Mucosa of rectum (tissue), 2 donors: ENCODE data around the gene GEMIN7.
A peak's percentile ranks its signal among the peaks of the same experiment; 100 is the strongest.

ENCODE experiments used
- H3K27ac ChIP-seq, 2 donors: one replicate each; pipeline ENCODE4 v1.7.0; 2013; ENCODE audit warnings: inconsistent platforms in 2 of 2, low read depth in 2 of 2, low read length in 2 of 2
- H3K27me3 ChIP-seq, 2 donors: one replicate each; pipeline ENCODE4 v1.7.0; 2013; ENCODE audit warnings: low read length in 2 of 2; ENCODE audit not compliant: control insufficient read depth in 2 of 2, insufficient read depth in 2 of 2
- H3K36me3 ChIP-seq, 2 donors: one replicate each; pipeline ENCODE4 v1.7.0; 2013; ENCODE audit warnings: low read length in 2 of 2; ENCODE audit not compliant: control insufficient read depth in 2 of 2, insufficient read depth in 2 of 2
- H3K4me1 ChIP-seq, 2 donors: one replicate each; pipeline ENCODE4 v1.7.0; 2013; ENCODE audit warnings: low read length in 2 of 2, mild to moderate bottlenecking in 1 of 2; ENCODE audit not compliant: control insufficient read depth in 2 of 2, insufficient read depth in 2 of 2
- H3K4me3 ChIP-seq, 2 donors: one replicate each; pipeline ENCODE4 v1.7.0; 2013; ENCODE audit warnings: low read length in 2 of 2
- H3K9ac ChIP-seq, 2 donors: one replicate each; pipeline ENCODE4 v1.7.0; 2013; ENCODE audit warnings: low read length in 2 of 2, low read depth in 1 of 2, mild to moderate bottlenecking in 1 of 2
- H3K9me3 ChIP-seq, 2 donors: one replicate each; pipeline ENCODE4 v1.7.0; 2013; ENCODE audit warnings: low read length in 2 of 2; ENCODE audit not compliant: control insufficient read depth in 2 of 2
- donor health status: healthy.
- donor health status: Normal muscosa, but diverticular disease.

Gene GEMIN7

DNA sequence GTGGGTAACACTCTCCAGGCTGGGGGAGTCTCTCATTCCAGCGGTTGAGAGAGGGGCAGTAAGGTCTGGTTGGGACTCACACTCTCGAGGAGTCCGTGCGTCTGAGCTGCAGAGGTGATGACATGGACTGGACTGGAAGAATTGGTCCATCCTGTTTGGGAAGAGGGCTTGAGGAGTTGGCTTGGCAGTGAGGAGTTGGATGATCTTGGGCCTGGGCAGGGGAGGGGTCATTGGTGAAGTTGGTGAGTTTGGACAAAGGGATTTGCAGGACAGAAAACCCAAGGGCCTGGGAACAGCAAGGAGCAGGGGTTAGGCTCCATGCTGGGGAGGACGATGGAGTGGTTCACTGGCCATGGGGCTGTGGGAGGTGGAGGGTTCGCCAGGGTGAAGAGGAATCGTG is 17.6 kb downstream of the GEMIN7 start:
- no peak overlapping the region for H3K9ac ChIP-seq
- H3K36me3 ChIP-seq: peaks cover 0 to 2% of the 10 kb centered on the region in 2 donors
- no peak overlapping the region for H3K27ac ChIP-seq
- H3K4me1 ChIP-seq: peaks cover 37 to 44% of the 10 kb centered on the region in 2 donors
- H3K4me3 ChIP-seq: no peak overlapping the region
- H3K27me3 ChIP-seq: no peaks in the 10 kb centered on the region
- H3K9me3 ChIP-seq: no peaks in the 10 kb centered on the region

- Histone ChIP-seq H3K9ac (no peak overlapping the region), H3K27ac (peak overlapping the region in 1 of 2 donors; percentile 32), H3K9me3 (no peaks in the 10 kb centered on the region), H3K4me1 (peaks cover 41 to 43% of the 10 kb centered on the region in 2 donors), H3K27me3 (no peaks in the 10 kb centered on the region), H3K4me3 (no peak overlapping the region), H3K36me3 (peaks cover 0 to 2% of the 10 kb centered on the region in 2 donors)
Measured at GRCh38 chr19:45097450-45097775, 18.4 kb downstream of the GEMIN7 start.

- peak overlapping the region; percentile 32 to 34 for H3K27ac ChIP-seq
Measured at GRCh38 chr19:45097776-45098520, 18.9 kb downstream of the GEMIN7 start.

GRCh38 chr19:45098521-45099466 is 19.7 kb downstream of the GEMIN7 start:
- H3K9ac ChIP-seq: no peak overlapping the region
- H3K4me1 ChIP-seq: peaks cover 44 to 49% of the 10 kb centered on the region in 2 donors
- H3K27me3 ChIP-seq: no peaks in the 10 kb centered on the region
- H3K36me3 ChIP-seq: peaks cover 0 to 2% of the 10 kb centered on the region in 2 donors
- peak overlapping the region in 1 of 2 donors; percentile 16 for H3K27ac ChIP-seq
- H3K4me3 ChIP-seq: no peak overlapping the region
- no peaks in the 10 kb centered on the region for H3K9me3 ChIP-seq

More at GRCh38 chr19:45097776-45098520, 18.9 kb downstream of the GEMIN7 start:
- H3K9ac ChIP-seq: peak overlapping the region in 1 of 2 donors; percentile 15
- peaks cover 40 to 46% of the 10 kb centered on the region in 2 donors for H3K4me1 ChIP-seq
- peaks cover 0 to 2% of the 10 kb centered on the region in 2 donors for H3K36me3 ChIP-seq
- no peaks in the 10 kb centered on the region for H3K9me3 ChIP-seq
- no peaks in the 10 kb centered on the region for H3K27me3 ChIP-seq
- peak overlapping the region in 1 of 2 donors; percentile 8 for H3K4me3 ChIP-seq

GRCh38 chr19:45099467-45100191 is 20.6 kb downstream of the GEMIN7 start:
- H3K4me3 ChIP-seq: no peak overlapping the region
- H3K27ac ChIP-seq: peak overlapping the region in 1 of 2 donors; percentile 13
- H3K4me1 ChIP-seq: peaks cover 46 to 50% of the 10 kb centered on the region in 2 donors
- no peaks in the 10 kb centered on the region for H3K27me3 ChIP-seq
- peaks cover 0 to 2% of the 10 kb centered on the region in 2 donors for H3K36me3 ChIP-seq
- no peak overlapping the region for H3K9ac ChIP-seq
- no peaks in the 10 kb centered on the region for H3K9me3 ChIP-seq

DNA sequence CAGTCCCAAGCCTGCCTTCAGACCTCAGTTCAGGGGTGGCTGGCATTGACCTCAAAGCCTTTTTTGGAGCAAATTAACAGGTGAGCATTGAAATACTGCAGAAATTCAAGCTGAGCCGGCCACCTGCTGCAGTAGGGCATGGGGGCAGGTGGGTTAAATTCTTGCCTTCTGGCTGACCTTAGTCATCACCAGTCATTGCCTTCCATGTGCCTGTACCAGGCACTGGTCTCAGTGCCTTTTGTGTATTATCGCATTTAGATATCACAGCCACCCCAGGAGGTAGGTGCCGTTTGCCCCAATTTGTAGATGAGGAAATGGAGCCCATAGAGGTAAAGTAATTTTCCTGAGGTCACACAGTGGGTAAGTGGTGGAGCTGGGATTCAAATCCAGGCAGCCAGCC is 21.1 kb downstream of the GEMIN7 start:
- peak overlapping the region in 1 of 2 donors; percentile 13 for H3K27ac ChIP-seq
- H3K9ac ChIP-seq: peak overlapping the region in 1 of 2 donors; percentile 44
- no peaks in the 10 kb centered on the region for H3K27me3 ChIP-seq
- H3K4me3 ChIP-seq: no peak overlapping the region
- H3K4me1 ChIP-seq: peaks cover 48 to 51% of the 10 kb centered on the region in 2 donors
- peaks cover 0 to 2% of the 10 kb centered on the region in 2 donors for H3K36me3 ChIP-seq
- H3K9me3 ChIP-seq: no peaks in the 10 kb centered on the region

DNA sequence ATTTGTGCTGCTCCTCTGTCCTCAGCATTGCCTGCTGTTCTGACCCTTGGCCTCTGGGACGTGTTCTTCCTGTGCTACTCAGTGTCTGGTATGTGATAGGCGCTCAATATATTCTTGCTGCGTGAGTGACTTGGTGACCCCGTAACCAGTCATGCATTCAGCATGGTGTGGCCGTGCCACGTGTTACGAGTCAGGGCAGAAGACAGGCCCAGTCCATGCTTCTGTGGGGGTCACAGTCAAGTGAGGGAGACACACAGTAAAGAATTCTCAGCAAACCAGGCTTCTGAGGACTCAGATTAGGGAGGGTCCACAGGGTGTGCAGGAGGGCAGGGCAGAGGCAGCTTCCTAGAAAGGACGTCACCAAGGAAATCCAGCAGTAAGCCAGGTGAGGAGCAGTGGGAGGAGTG is 21.8 kb downstream of the GEMIN7 start:
- peak overlapping the region; percentile 46 to 75 for H3K27ac ChIP-seq
- H3K9ac ChIP-seq: peak overlapping the region; percentile 41 to 44
- H3K4me3 ChIP-seq: no peak overlapping the region
- peaks cover 0 to 2% of the 10 kb centered on the region in 2 donors for H3K36me3 ChIP-seq
- no peaks in the 10 kb centered on the region for H3K27me3 ChIP-seq
- no peaks in the 10 kb centered on the region for H3K9me3 ChIP-seq
- H3K4me1 ChIP-seq: peaks cover 47 to 49% of the 10 kb centered on the region in 2 donors

DNA sequence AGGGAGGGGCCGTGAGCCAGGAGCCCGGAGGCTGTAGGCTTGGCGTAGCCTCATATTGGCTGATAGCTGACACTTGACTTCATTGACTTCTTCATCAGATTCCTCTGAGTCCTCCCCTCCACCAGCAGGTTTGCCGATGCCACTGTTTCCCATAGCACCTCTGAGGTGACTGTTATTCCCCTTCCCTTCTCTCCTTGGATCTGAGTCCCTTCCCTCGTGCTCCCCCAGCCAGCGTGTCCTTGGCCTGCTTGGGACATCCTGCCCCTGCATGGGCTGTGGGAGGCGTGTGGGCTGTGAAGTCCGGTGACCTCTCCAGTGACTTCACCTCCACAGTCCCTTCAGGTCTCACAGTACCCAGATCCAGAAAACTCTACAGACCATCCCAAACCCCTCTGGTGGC is 22.7 kb downstream of the GEMIN7 start:
- Histone ChIP-seq H3K27ac (peak overlapping the region in 1 of 2 donors; percentile 75), H3K9ac (no peak overlapping the region), H3K9me3 (no peaks in the 10 kb centered on the region), H3K27me3 (no peaks in the 10 kb centered on the region), H3K36me3 (peaks cover 0 to under 1% of the 10 kb centered on the region in 2 donors), H3K4me3 (no peak overlapping the region), H3K4me1 (peaks cover 45% of the 10 kb centered on the region in 2 donors)

DNA sequence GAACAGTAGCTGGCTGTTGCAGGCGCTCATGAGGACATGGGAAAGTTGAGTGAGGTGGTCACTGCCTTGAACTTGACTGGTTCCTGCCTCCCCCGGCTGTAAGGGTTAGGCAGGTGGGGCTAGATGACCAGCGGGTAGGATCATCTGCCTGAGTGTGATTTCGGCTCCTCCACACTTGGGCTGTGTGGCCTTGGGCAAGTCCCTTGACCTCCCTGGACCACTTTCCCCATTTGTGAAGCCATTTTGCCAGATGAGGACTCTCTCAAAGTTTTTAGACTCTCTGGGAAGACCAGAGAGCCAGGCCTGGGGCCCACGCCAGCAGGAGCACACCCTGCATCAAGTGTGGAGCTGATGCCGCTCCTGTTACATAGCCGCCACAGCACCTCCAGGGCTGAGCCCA is 23.4 kb downstream of the GEMIN7 start:
- Histone ChIP-seq H3K4me3 (no peak overlapping the region), H3K36me3 (no peaks in the 10 kb centered on the region), H3K27me3 (no peaks in the 10 kb centered on the region), H3K27ac (no peak overlapping the region), H3K9ac (no peak overlapping the region), H3K4me1 (peaks cover 43% of the 10 kb centered on the region in 2 donors), H3K9me3 (no peaks in the 10 kb centered on the region)
